ENCODE results near the gene ADD1.

DNA sequence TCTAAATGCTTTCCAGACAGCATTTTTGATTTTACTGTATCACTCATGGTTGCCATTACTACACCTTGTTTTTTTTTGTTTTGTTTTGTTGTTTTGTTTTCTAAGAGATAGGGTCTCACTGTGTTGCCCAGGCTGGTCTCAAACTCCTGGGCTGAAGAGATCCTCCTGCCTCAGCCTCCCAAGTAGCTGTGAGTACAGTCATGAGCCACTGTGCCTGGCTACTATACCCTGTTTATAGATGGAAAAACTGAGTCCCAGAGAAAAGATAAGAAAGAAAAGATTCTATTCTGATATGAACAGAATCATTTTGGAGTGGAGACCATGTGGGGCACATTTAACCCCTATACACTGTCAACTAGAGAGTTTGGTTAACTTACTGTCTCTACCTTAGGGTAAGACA lies 20.0 kb downstream of the ADD1 start:
- TF ChIP-seq, protein P1, sequence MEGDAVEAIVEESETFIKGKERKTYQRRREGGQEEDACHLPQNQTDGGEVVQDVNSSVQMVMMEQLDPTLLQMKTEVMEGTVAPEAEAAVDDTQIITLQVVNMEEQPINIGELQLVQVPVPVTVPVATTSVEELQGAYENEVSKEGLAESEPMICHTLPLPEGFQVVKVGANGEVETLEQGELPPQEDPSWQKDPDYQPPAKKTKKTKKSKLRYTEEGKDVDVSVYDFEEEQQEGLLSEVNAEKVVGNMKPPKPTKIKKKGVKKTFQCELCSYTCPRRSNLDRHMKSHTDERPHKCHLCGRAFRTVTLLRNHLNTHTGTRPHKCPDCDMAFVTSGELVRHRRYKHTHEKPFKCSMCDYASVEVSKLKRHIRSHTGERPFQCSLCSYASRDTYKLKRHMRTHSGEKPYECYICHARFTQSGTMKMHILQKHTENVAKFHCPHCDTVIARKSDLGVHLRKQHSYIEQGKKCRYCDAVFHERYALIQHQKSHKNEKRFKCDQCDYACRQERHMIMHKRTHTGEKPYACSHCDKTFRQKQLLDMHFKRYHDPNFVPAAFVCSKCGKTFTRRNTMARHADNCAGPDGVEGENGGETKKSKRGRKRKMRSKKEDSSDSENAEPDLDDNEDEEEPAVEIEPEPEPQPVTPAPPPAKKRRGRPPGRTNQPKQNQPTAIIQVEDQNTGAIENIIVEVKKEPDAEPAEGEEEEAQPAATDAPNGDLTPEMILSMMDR (IDR thresholded peaks at IDR 0.05; ENCODE audit: low read depth, low read length, poor library complexity, severe bottlenecking) = no peak
- no peak for TF ChIP-seq EZH2phosphoT487 (IDR thresholded peaks at IDR 0.05; ENCODE audit: borderline replicate concordance, low read length)

Measured in DOHH2 (cell line).